Smooth muscle cell (in vitro differentiated cells): ENCODE data around the gene PLEKHA6. TPM values are rescaled to one million over a fixed set of nuclear protein-coding genes. Genes with fewer than 3 reads are reported as not detected.

Experiments used
- DNase-seq: peaks from one replicate; lab custom pipeline; 2025; ENCODE audit not compliant: unreplicated experiment; lab: John Stamatoyannopoulos, UW
- H2AFZ ChIP-seq: fragments of 200-600 bp; sonication (generic); 2 replicates; pipeline ENCODE4 v1.6.0; 2016; ENCODE audit warnings: antibody characterized with exemption, low read depth, mild to moderate bottlenecking
- H3F3A ChIP-seq: fragments of 200-600 bp; sonication (generic); 2 replicates; pipeline ENCODE4 v1.6.0; 2017; ENCODE audit warnings: antibody characterized with exemption, low read depth
- H3K27ac ChIP-seq: fragments of 200-600 bp; sonication (generic); 2 replicates; pipeline ENCODE4 v1.5.1; 2016; ENCODE audit warnings: low read depth, mild to moderate bottlenecking
- H3K27me3 ChIP-seq: fragments of 200-600 bp; sonication (generic); 2 replicates; pipeline ENCODE4 v1.6.1; 2016; ENCODE audit warnings: low read depth, mild to moderate bottlenecking
- H3K36me3 ChIP-seq: fragments of 200-600 bp; sonication (generic); 2 replicates; pipeline ENCODE4 v1.5.1; 2016; ENCODE audit warnings: low read depth
- H3K4me1 ChIP-seq: fragments of 200-600 bp; sonication (generic); 2 replicates; pipeline ENCODE4 v1.5.1; 2016; ENCODE audit warnings: low read depth
- H3K4me2 ChIP-seq: fragments of 200-600 bp; sonication (generic); 2 replicates; pipeline ENCODE4 v1.6.0; 2016; ENCODE audit warnings: mild to moderate bottlenecking
- H3K4me3 ChIP-seq: fragments of 200-600 bp; sonication (generic); 2 replicates; pipeline ENCODE4 v1.5.1; 2016; ENCODE audit warnings: mild to moderate bottlenecking
- H3K79me2 ChIP-seq: fragments of 200-600 bp; sonication (generic); 2 replicates; pipeline ENCODE4 v1.6.0; 2016; ENCODE audit warnings: low read depth, mild to moderate bottlenecking
- H3K9ac ChIP-seq: fragments of 200-600 bp; sonication (generic); 2 replicates; pipeline ENCODE4 v1.6.0; 2016; ENCODE audit warnings: low read depth
- H3K9me3 ChIP-seq: fragments of 200-600 bp; sonication (generic); replicated peaks from 2 replicates; pipeline ENCODE4 v1.5.1; 2016; ENCODE audit warnings: low read depth
- H4K20me1 ChIP-seq: fragments of 200-600 bp; sonication (generic); 2 replicates; pipeline ENCODE4 v1.6.0; 2016; ENCODE audit warnings: low read depth
- CTCF ChIP-seq: fragments of 200-600 bp; sonication (generic); IDR thresholded peaks from 2 replicates; pipeline ENCODE4 v1.5.1; 2017; ENCODE audit warnings: borderline replicate concordance, mild to moderate bottlenecking, antibody characterized with exemption; ENCODE audit not compliant: insufficient read depth, poor library complexity, severe bottlenecking
- WGBS: methylation state at CpG from one replicate; pipeline ENCODE4 v1.1.7; 2016; ENCODE audit warnings: low lambda C conversion rate; 5-methylcytosine and 5-hydroxymethylcytosine counted together
- polyA plus RNA-seq: library from polyadenylated mRNA; unstranded; fragments of >200 nt; fragmentation: Nextera tagmentation; extraction: Ambion mirVana; gene quantifications from 2 replicates; pipeline ENCODE4 v1.2.1, GENCODE V29; 2016
- total RNA-seq: library from RNA; depleted of rRNA; stranded (reverse); fragments of >200 nt; gene quantifications from 2 replicates; pipeline ENCODE4 v1.2.3, GENCODE V29; 2014

Gene PLEKHA6
- total and polyA plus RNA-seq, 2 experiments from 2014 or later: 0.45 to 0.85 TPM

GRCh38 chr1:204205486-204205885, 154.2 kb downstream of the PLEKHA6 start:
- TF ChIP-seq CTCF: no peak

GRCh38 chr1:204204944-204205343, 154.8 kb downstream of the PLEKHA6 start:
- H3K4me3 ChIP-seq: no peak overlapping the region
- no peak overlapping the region for H2AFZ ChIP-seq
- no peak overlapping the region for H3K9ac ChIP-seq
- H3K9me3 ChIP-seq: no peaks in the 10 kb centered on the region
- no peak for DNase-seq
- no peaks in the 10 kb centered on the region for H3K4me1 ChIP-seq
- TF ChIP-seq CTCF: no peak
- H3K79me2 ChIP-seq: no peaks in the 10 kb centered on the region
- no peaks in the 10 kb centered on the region for H3F3A ChIP-seq
- no peaks in the 10 kb centered on the region for H4K20me1 ChIP-seq
- no peak overlapping the region for H3K4me2 ChIP-seq
- H3K36me3 ChIP-seq: no peaks in the 10 kb centered on the region
- no peak overlapping the region for H3K27ac ChIP-seq
- H3K27me3 ChIP-seq: peaks cover 62% of the 10 kb centered on the region
- WGBS: 96% methylated on average over 2 of the region's 2 CpGs

More at GRCh38 chr1:204205486-204205885, 154.2 kb downstream of the PLEKHA6 start:
- H3K27me3 ChIP-seq: peaks cover 62% of the 10 kb centered on the region
- H3K4me2 ChIP-seq: no peak overlapping the region
- no peaks in the 10 kb centered on the region for H4K20me1 ChIP-seq
- H3K9ac ChIP-seq: no peak overlapping the region
- no peaks in the 10 kb centered on the region for H3K4me1 ChIP-seq
- H3K4me3 ChIP-seq: no peak overlapping the region
- no peaks in the 10 kb centered on the region for H3K36me3 ChIP-seq
- no peak overlapping the region for H2AFZ ChIP-seq
- H3K27ac ChIP-seq: no peak overlapping the region
- H3K9me3 ChIP-seq: no peaks in the 10 kb centered on the region
- DNase-seq: no peak
- no peaks in the 10 kb centered on the region for H3K79me2 ChIP-seq
- H3F3A ChIP-seq: no peaks in the 10 kb centered on the region

- 93% methylated on average over 5 of the region's 5 CpGs for WGBS
- DNase-seq: no peak
- no peak overlapping the region for H3K9ac ChIP-seq
- no peak overlapping the region for H3K27ac ChIP-seq
- no peaks in the 10 kb centered on the region for H4K20me1 ChIP-seq
- no peaks in the 10 kb centered on the region for H3K9me3 ChIP-seq
- no peaks in the 10 kb centered on the region for H3K36me3 ChIP-seq
- no peak overlapping the region for H3K4me2 ChIP-seq
- no peaks in the 10 kb centered on the region for H3K79me2 ChIP-seq
- peaks cover 48% of the 10 kb centered on the region for H3K27me3 ChIP-seq
- H3K4me1 ChIP-seq: no peaks in the 10 kb centered on the region
- H3F3A ChIP-seq: no peaks in the 10 kb centered on the region
- H3K4me3 ChIP-seq: no peak overlapping the region
- TF ChIP-seq CTCF: no peak
- H2AFZ ChIP-seq: no peak overlapping the region
Observed at GRCh38 chr1:204203206-204203767, 156.4 kb downstream of the PLEKHA6 start.

- Histone ChIP-seq H4K20me1 (no peaks in the 10 kb centered on the region), H3K27me3 (peaks cover 44% of the 10 kb centered on the region), H3F3A (no peaks in the 10 kb centered on the region), H3K4me1 (no peaks in the 10 kb centered on the region), H3K79me2 (no peaks in the 10 kb centered on the region), H3K27ac (no peak overlapping the region), H3K4me3 (no peak overlapping the region), H3K9ac (no peak overlapping the region), H3K36me3 (no peaks in the 10 kb centered on the region), H2AFZ (no peak overlapping the region), H3K9me3 (no peaks in the 10 kb centered on the region), H3K4me2 (no peak overlapping the region)
- 89% methylated on average over 4 of the region's 4 CpGs for WGBS
- TF ChIP-seq CTCF: no peak
- no peak for DNase-seq
Observed at GRCh38 chr1:204202481-204202880, 157.2 kb downstream of the PLEKHA6 start.
